ENCODE results near the gene RBMS1.

GRCh38 chr2:160407393-160408172, 86.0 kb downstream of the RBMS1 start:
- TF ChIP-seq CTCF (conservative IDR thresholded peaks at IDR 0.05; ENCODE audit: low read depth, low read length) (no peak), POLR2A (IDR thresholded peaks at IDR 0.05; ENCODE audit: low read depth, low read length) (peak; percentile 63), USF2 (IDR thresholded peaks at IDR 0.05; ENCODE audit: low read depth, low read length) (no peak), CHD1 (IDR thresholded peaks at IDR 0.05; ENCODE audit: low read depth, low read length) (peak; percentile 89; the same call in 1 of the 2 replicates), MAZ (IDR thresholded peaks at IDR 0.05; ENCODE audit: borderline replicate concordance, low read depth, low read length) (peak; percentile 66; the same call in 1 of the 2 replicates), RCOR1 (IDR thresholded peaks at IDR 0.05; ENCODE audit: insufficient replicate concordance, low read length) (no peak), FOS (IDR thresholded peaks at IDR 0.05; ENCODE audit: low read depth, low read length) (no peak), CEBPB (IDR thresholded peaks at IDR 0.05; ENCODE audit: low read depth, low read length) (no peak), ELK1 (IDR thresholded peaks at IDR 0.05; ENCODE audit: borderline replicate concordance, low read depth, low read length) (no peak), RAD21 (IDR thresholded peaks at IDR 0.05; ENCODE audit: low read length) (peak; percentile 15; the same call in 1 of the 2 replicates), RFX5 (IDR thresholded peaks at IDR 0.05; ENCODE audit: low read depth, low read length) (no peak), MAFK (IDR thresholded peaks at IDR 0.05; ENCODE audit: low read depth, low read length) (no peak), MXI1 (IDR thresholded peaks at IDR 0.05; ENCODE audit: borderline replicate concordance, low read depth, low read length) (no peak), BHLHE40 (IDR thresholded peaks at IDR 0.05; ENCODE audit: low read depth, low read length) (peak; percentile 33; the same call in 1 of the 2 replicates)

All from IMR-90 (cell line).